Skeletal muscle satellite cell (primary cell): ENCODE results near the gene SORCS2.
"Not testable (repeated sequence)": the region's sequence is repeated elsewhere in the genome, so short reads cannot be mapped to it uniquely, and the experiment has no call there.

Source experiments
- H3K27me3 ChIP-seq: 2 replicates; pipeline ENCODE4 v1.7.0; 2013; ENCODE audit warnings: low read length; ENCODE audit not compliant: control insufficient read depth, insufficient read depth
- H3K36me3 ChIP-seq: 2 replicates; pipeline ENCODE4 v1.7.0; 2013; ENCODE audit warnings: mild to moderate bottlenecking, control low read depth, low read length; ENCODE audit not compliant: insufficient read depth
- H3K4me1 ChIP-seq: 2 replicates; pipeline ENCODE4 v1.7.0; 2013; ENCODE audit warnings: low read length; ENCODE audit not compliant: control insufficient read depth, insufficient read depth
- H3K4me2 ChIP-seq: 2 replicates; pipeline ENCODE4 v1.7.0; 2013; ENCODE audit warnings: mild to moderate bottlenecking, low read length
- H3K4me3 ChIP-seq: 2 replicates; pipeline ENCODE4 v1.7.0; 2013; ENCODE audit warnings: low read length
- H3K9ac ChIP-seq: 2 replicates; pipeline ENCODE4 v1.7.0; 2013; ENCODE audit warnings: mild to moderate bottlenecking, low read depth, low read length, moderate library complexity
- H3K9me3 ChIP-seq: replicated peaks from 2 replicates; pipeline ENCODE4 v1.7.0; 2013; ENCODE audit warnings: mild to moderate bottlenecking, control low read depth, low read length

Gene SORCS2

GRCh38 chr4:7577361-7578039, 385.2 kb downstream of the SORCS2 start:
- peaks cover 33% of the 10 kb centered on the region for H3K9me3 ChIP-seq

GRCh38 chr4:7581477-7581876, 389.1 kb downstream of the SORCS2 start:
- no peaks in the 10 kb centered on the region for H3K4me1 ChIP-seq

More at GRCh38 chr4:7577361-7578039, 385.2 kb downstream of the SORCS2 start:
- H3K27me3 ChIP-seq, H3K4me3 ChIP-seq, H3K4me2 ChIP-seq, H3K9ac ChIP-seq, H3K36me3 ChIP-seq, H3K4me1 ChIP-seq: not testable (repeated sequence)

GRCh38 chr4:7582313-7583097, 390.2 kb downstream of the SORCS2 start:
- Histone ChIP-seq H3K27me3 (no peaks in the 10 kb centered on the region), H3K4me2 (no peak overlapping the region), H3K4me3 (no peak overlapping the region), H3K4me1 (no peaks in the 10 kb centered on the region), H3K36me3 (no peaks in the 10 kb centered on the region), H3K9me3 (peaks cover 21% of the 10 kb centered on the region), H3K9ac (no peak overlapping the region)

More at GRCh38 chr4:7581477-7581876, 389.1 kb downstream of the SORCS2 start:
- Histone ChIP-seq H3K4me3 (no peak overlapping the region), H3K27me3 (no peaks in the 10 kb centered on the region), H3K9me3 (peaks cover 31% of the 10 kb centered on the region), H3K9ac (no peak overlapping the region), H3K36me3 (no peaks in the 10 kb centered on the region), H3K4me2 (no peak overlapping the region)

GRCh38 chr4:7584098-7584497, 391.8 kb downstream of the SORCS2 start:
- Histone ChIP-seq H3K9me3 (peaks cover 13% of the 10 kb centered on the region), H3K9ac (no peak overlapping the region), H3K4me3 (no peak overlapping the region), H3K4me1 (no peaks in the 10 kb centered on the region), H3K27me3 (no peaks in the 10 kb centered on the region), H3K4me2 (no peak overlapping the region), H3K36me3 (no peaks in the 10 kb centered on the region)

- no peaks in the 10 kb centered on the region for H3K4me1 ChIP-seq
- no peak overlapping the region for H3K9ac ChIP-seq
- peaks cover 9% of the 10 kb centered on the region for H3K9me3 ChIP-seq
- H3K4me3 ChIP-seq, result no peak overlapping the region
- no peaks in the 10 kb centered on the region for H3K27me3 ChIP-seq
- H3K36me3 ChIP-seq, result no peaks in the 10 kb centered on the region
- H3K4me2 ChIP-seq, result no peak overlapping the region
Measured at GRCh38 chr4:7584606-7585159, 392.3 kb downstream of the SORCS2 start.

GRCh38 chr4:7585768-7586167, 393.4 kb downstream of the SORCS2 start:
- no peaks in the 10 kb centered on the region for H3K4me1 ChIP-seq
- H3K4me3 ChIP-seq, result no peak overlapping the region
- H3K36me3 ChIP-seq, result no peaks in the 10 kb centered on the region
- H3K4me2 ChIP-seq, result no peak overlapping the region
- peaks cover 3% of the 10 kb centered on the region for H3K27me3 ChIP-seq
- H3K9ac ChIP-seq, result no peak overlapping the region
- peaks cover 7% of the 10 kb centered on the region for H3K9me3 ChIP-seq

GRCh38 chr4:7587433-7588405, 395.4 kb downstream of the SORCS2 start:
- Histone ChIP-seq H3K4me3 (no peak overlapping the region), H3K27me3 (peaks cover 6% of the 10 kb centered on the region), H3K9ac (no peak overlapping the region), H3K4me1 (no peaks in the 10 kb centered on the region), H3K36me3 (no peaks in the 10 kb centered on the region), H3K9me3 (peaks cover 5% of the 10 kb centered on the region), H3K4me2 (no peak overlapping the region)

GRCh38 chr4:7590189-7590588, 397.9 kb downstream of the SORCS2 start:
- Histone ChIP-seq H3K4me3 (no peak overlapping the region), H3K36me3 (no peaks in the 10 kb centered on the region), H3K4me2 (no peak overlapping the region), H3K4me1 (no peaks in the 10 kb centered on the region), H3K27me3 (peaks cover 7% of the 10 kb centered on the region), H3K9ac (no peak overlapping the region), H3K9me3 (no peaks in the 10 kb centered on the region)

GRCh38 chr4:7590899-7591298, 398.6 kb downstream of the SORCS2 start:
- Histone ChIP-seq H3K4me1 (no peaks in the 10 kb centered on the region), H3K4me3 (no peak overlapping the region), H3K9me3 (no peaks in the 10 kb centered on the region), H3K9ac (no peak overlapping the region), H3K27me3 (peaks cover 14% of the 10 kb centered on the region), H3K4me2 (no peak overlapping the region), H3K36me3 (no peaks in the 10 kb centered on the region)

- Histone ChIP-seq H3K9ac (no peak overlapping the region), H3K36me3 (no peaks in the 10 kb centered on the region), H3K4me3 (no peak overlapping the region), H3K27me3 (peaks cover 14% of the 10 kb centered on the region), H3K4me2 (no peak overlapping the region), H3K9me3 (no peaks in the 10 kb centered on the region), H3K4me1 (no peaks in the 10 kb centered on the region)
Measured at GRCh38 chr4:7591409-7592053, 399.2 kb downstream of the SORCS2 start.
